A549 (cell line): ENCODE results near the gene LMX1B. TPM values are rescaled to one million over a fixed set of nuclear protein-coding genes. Genes with fewer than 3 reads are reported as not detected.

Experiments
- ATAC-seq, 2 experiments: fragments of 200-7000 bp in 1 of 2; fragments of >200 bp in 1 of 2; cut with Nextera tagmentation in 1 of 2; cut with Tn5 transposase in 1 of 2; 3 replicates each; pipeline versions ENCODE4 v1.8.0 to v1.9.1; 2018 to 2020; ENCODE audit warnings: mild to moderate bottlenecking in 1 of 2, moderate library complexity in 1 of 2
- CTCF ChIA-PET: fragments of 300-600 bp; sonication (Branson Sonifier 250); formaldehyde crosslinking; extraction: SDS; loops from one replicate; lab custom pipeline; 2021; ENCODE audit warnings: antibody characterized with exemption, inconsistent platforms; lab: Yijun Ruan, JAX
- POLR2A ChIA-PET: fragments of 350-600 bp; formaldehyde crosslinking; extraction: SDS; loops from one replicate; lab custom pipeline; 2021; ENCODE audit warnings: antibody characterized with exemption, inconsistent platforms; lab: Yijun Ruan, JAX
- DNase-seq, 2 experiments: peaks; one replicate each; pipeline versions ENCODE4 v3.0.0 to v3.0.0-alpha.2; 2011 to 2016; ENCODE audit warnings: low read depth in 1 of 2, low spot score in 1 of 2
- FAIRE-seq: peaks from 2 replicates; lab custom pipeline; 2011; peaks lifted over from hg19 to GRCh38; lab: Jason Lieb, UNC
- H3K27ac ChIP-seq, 2 experiments: fragments of >200 bp; sonication (Bioruptor Twin); formaldehyde crosslinking; 3 replicates each; pipeline ENCODE4 v1.5.1; 2016 to 2017
- H3K4me1 ChIP-seq: fragments of >200 bp; sonication (Bioruptor Twin); formaldehyde crosslinking; 3 replicates; pipeline ENCODE4 v1.6.1; 2016
- H3K4me2 ChIP-seq: fragments of >200 bp; sonication (Bioruptor Twin); formaldehyde crosslinking; 3 replicates; pipeline ENCODE4 v1.6.1; 2016
- H3K4me3 ChIP-seq: fragments of >200 bp; sonication (Bioruptor Twin); formaldehyde crosslinking; 3 replicates; pipeline ENCODE4 v1.5.1; 2016
- H3K9me3 ChIP-seq: fragments of >200 bp; sonication (Bioruptor Twin); formaldehyde crosslinking; 3 replicates; pipeline ENCODE4 v1.6.1; 2016
- BCL3 ChIP-seq: fragments of >200 bp; sonication (Bioruptor Twin); formaldehyde crosslinking; IDR thresholded peaks from 3 replicates; pipeline ENCODE4 v1.6.1; 2016
- BHLHE40 ChIP-seq: IDR thresholded peaks from 2 replicates; pipeline ENCODE4 v1.6.1; 2012; ENCODE audit warnings: low read depth, low read length, inconsistent platforms
- CBX8 ChIP-seq: fragments of 200-600 bp; sonication (generic); IDR thresholded peaks from 2 replicates; pipeline ENCODE4 v1.6.1; 2016
- CEBPB ChIP-seq, 2 experiments: fragments of >200 bp in 1 of 2; sonication (Bioruptor Twin) in 1 of 2; formaldehyde crosslinking in 1 of 2; IDR thresholded peaks; 2 replicates each; pipeline ENCODE4 v1.6.1; 2012 to 2016
- EHMT2 ChIP-seq: fragments of 200-600 bp; sonication (generic); IDR thresholded peaks from 2 replicates; pipeline ENCODE4 v1.6.1; 2016; ENCODE audit warnings: antibody characterized with exemption, low read depth, mild to moderate bottlenecking, moderate library complexity
- HEYL ChIP-seq: fragments of 250-450 bp; sonication (Bioruptor Pico); IDR thresholded peaks from 2 replicates; pipeline ENCODE4 v1.8.0; 2021; ENCODE audit warnings: mild to moderate bottlenecking, moderate library complexity
- HOXB5 ChIP-seq: fragments of 250-450 bp; sonication (Bioruptor Pico); IDR thresholded peaks from 2 replicates; pipeline ENCODE4 v1.5.0; 2020; ENCODE audit warnings: mild to moderate bottlenecking, moderate library complexity
- NPAS2 ChIP-seq: fragments of 250-450 bp; sonication (Bioruptor Pico); IDR thresholded peaks from 2 replicates; pipeline ENCODE4 v1.8.0; 2022; ENCODE audit warnings: mild to moderate bottlenecking, moderate library complexity, borderline replicate concordance
- PHF8 ChIP-seq: fragments of 200-600 bp; sonication (generic); IDR thresholded peaks from 2 replicates; pipeline ENCODE4 v1.6.1; 2016; ENCODE audit warnings: low read depth, mild to moderate bottlenecking, antibody characterized with exemption, moderate library complexity, borderline replicate concordance
- RAD21 ChIP-seq, 2 experiments: fragments of >200 bp in 1 of 2; sonication (Bioruptor Twin) in 1 of 2; formaldehyde crosslinking in 1 of 2; IDR thresholded peaks in 1 of 2; conservative IDR thresholded peaks in 1 of 2; 2 replicates in 1 of 2; 3 replicates in 1 of 2; pipeline ENCODE4 v1.6.1; 2012 to 2018; ENCODE audit warnings: inconsistent platforms in 1 of 2
- RCOR1 ChIP-seq: fragments of 150-350 bp; IDR thresholded peaks from 2 replicates; pipeline ENCODE4 v1.6.1; 2014; ENCODE audit warnings: antibody characterized with exemption, low read length, low read depth
- TFCP2L1 ChIP-seq: fragments of 250-450 bp; sonication (Bioruptor Pico); IDR thresholded peaks from 2 replicates; pipeline ENCODE4 v1.5.0; 2021; ENCODE audit warnings: mild to moderate bottlenecking
- TP53 ChIP-seq: fragments of 250-450 bp; sonication (Bioruptor Pico); IDR thresholded peaks from 2 replicates; pipeline ENCODE4 v1.5.0; 2021; ENCODE audit warnings: mild to moderate bottlenecking, moderate library complexity
- USF2 ChIP-seq: fragments of 450-650 bp; IDR thresholded peaks from 2 replicates; pipeline ENCODE4 v1.6.1; 2014; ENCODE audit warnings: antibody characterized with exemption
- ZSCAN20 ChIP-seq: fragments of 250-450 bp; sonication (Bioruptor Pico); IDR thresholded peaks from 2 replicates; pipeline ENCODE4 v1.8.0; 2022; ENCODE audit warnings: mild to moderate bottlenecking, moderate library complexity
- WGBS: methylation state at CpG from one replicate; pipeline ENCODE4 v1.1.6; 2017; ENCODE audit errors: missing lambda C conversion rate; 5-methylcytosine and 5-hydroxymethylcytosine counted together
- polyA plus RNA-seq, 4 experiments: library from polyadenylated mRNA; depleted of rRNA in 3 of 4; stranded (reverse); fragments of >200 nt; fragmentation: RNase III in 1 of 4; extraction: RNeasy Plus Mini Kit Qiagen cat#74134 plus additional on column Dnase treatment in 1 of 4; gene quantifications; 2 replicates in 3 of 4; 3 replicates in 1 of 4; pipeline ENCODE4 v1.2.3, GENCODE V29; 2011 to 2017
- TF ChIP-seq, protein P1 (sequence below): fragments of 250-450 bp; sonication (Bioruptor Pico); IDR thresholded peaks from 2 replicates; pipeline ENCODE4 v1.5.0; 2021; ENCODE audit warnings: mild to moderate bottlenecking, moderate library complexity, borderline replicate concordance
- TF ChIP-seq, protein P2 (sequence below): fragments of >200 bp; sonication (Bioruptor Twin); formaldehyde crosslinking; IDR thresholded peaks from 2 replicates; pipeline ENCODE4 v1.6.1; 2016

The LMX1B gene
- polyA plus RNA-seq, 2 of the 4 experiments (the other 2 are of a cell fraction) = 0.41 to 0.56 TPM

- Histone ChIP-seq H3K4me1 (no peaks in the 10 kb centered on the region), H3K27ac (no peak overlapping the region), H3K4me2 (no peak overlapping the region), H3K9me3 (no peaks in the 10 kb centered on the region), H3K4me3 (no peak overlapping the region)
- FAIRE-seq = no peak
- CTCF ChIA-PET = interaction anchor here (0.6 to 1.4 kb wide), 4 partner anchors 41 to 72 kb away, joined by 3 to 6 read pairs (median 3); no protein-coding TSS in a partner anchor
- 84% methylated on average over 8 of the region's 8 CpGs for WGBS
- no peak for ATAC-seq
- TF ChIP-seq CBX8 = no peak
- no peak for TF ChIP-seq BHLHE40
- no peak for TF ChIP-seq TP53
- no peak for TF ChIP-seq TFCP2L1 (CRISPR knock-in tag)
- TF ChIP-seq ZSCAN20 (CRISPR knock-in tag) = no peak
- TF ChIP-seq NPAS2 (CRISPR knock-in tag) = no peak
- TF ChIP-seq HOXB5 = no peak
- no peak for TF ChIP-seq RCOR1
- TF ChIP-seq EHMT2 = no peak
- DNase-seq = no peak
- POLR2A ChIA-PET = no interaction called here
Observed at GRCh38 chr9:126635061-126635460, 21.3 kb downstream of the LMX1B start.

DNA sequence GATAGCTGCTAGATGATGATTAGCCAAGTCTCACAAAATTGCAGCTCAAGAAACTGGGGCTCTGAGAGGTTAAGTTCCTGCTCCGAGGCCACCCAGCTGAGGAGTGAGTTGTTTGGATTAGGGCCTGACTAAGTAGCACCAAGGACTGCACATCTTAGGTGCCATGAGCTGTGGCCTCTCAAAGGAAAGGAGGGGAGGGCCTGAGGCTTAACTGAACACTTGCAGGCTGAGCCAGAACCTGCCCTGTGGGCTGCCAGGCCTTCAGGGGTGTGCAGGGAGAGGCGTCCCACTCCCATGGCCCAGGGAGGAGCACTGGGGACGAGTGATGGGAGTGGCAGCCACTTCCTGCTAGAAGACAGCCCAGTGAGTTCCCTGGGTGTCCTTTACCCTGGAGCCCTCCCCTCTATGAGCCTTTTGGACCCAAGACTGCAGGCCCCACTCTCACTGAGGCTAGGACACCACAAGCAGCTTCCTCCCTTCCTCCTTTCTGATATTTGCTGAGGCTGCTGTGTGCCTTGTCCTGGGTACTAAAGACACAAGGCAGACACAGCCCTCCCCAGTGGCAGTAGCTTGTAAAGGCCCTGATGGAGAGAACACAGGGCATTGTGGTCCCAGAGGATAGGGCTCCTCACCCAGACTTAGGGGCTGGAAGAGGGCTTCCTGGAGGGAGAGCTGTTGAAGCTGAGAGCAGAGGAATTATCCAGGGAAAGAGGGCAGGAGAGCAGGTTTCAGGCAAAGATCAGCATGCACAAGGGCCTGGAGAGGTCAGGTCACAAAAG is 22.1 kb downstream of the LMX1B start:
- no peak overlapping the region for H3K4me2 ChIP-seq
- no peak overlapping the region for H3K27ac ChIP-seq
- ChIA-PET CTCF (interaction anchor here (0.6 to 1.6 kb wide), 4 partner anchors 27 to 71 kb away, joined by 3 to 6 read pairs (median 4); no protein-coding TSS in a partner anchor), POLR2A (no interaction called here)
- FAIRE-seq (no peak), DNase-seq (no peak), ATAC-seq (peak in 1 of 2 experiments; percentile 53; a peak in 3 of 6 replicates)
- 49% methylated on average over 3 of the region's 3 CpGs for WGBS
- no peaks in the 10 kb centered on the region for H3K4me1 ChIP-seq
- TF ChIP-seq, protein P1, sequence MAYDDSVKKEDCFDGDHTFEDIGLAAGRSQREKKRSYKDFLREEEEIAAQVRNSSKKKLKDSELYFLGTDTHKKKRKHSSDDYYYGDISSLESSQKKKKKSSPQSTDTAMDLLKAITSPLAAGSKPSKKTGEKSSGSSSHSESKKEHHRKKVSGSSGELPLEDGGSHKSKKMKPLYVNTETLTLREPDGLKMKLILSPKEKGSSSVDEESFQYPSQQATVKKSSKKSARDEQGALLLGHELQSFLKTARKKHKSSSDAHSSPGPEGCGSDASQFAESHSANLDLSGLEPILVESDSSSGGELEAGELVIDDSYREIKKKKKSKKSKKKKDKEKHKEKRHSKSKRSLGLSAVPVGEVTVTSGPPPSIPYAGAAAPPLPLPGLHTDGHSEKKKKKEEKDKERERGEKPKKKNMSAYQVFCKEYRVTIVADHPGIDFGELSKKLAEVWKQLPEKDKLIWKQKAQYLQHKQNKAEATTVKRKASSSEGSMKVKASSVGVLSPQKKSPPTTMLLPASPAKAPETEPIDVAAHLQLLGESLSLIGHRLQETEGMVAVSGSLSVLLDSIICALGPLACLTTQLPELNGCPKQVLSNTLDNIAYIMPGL (CRISPR knock-in tag) = no peak
- TF ChIP-seq, protein P2, sequence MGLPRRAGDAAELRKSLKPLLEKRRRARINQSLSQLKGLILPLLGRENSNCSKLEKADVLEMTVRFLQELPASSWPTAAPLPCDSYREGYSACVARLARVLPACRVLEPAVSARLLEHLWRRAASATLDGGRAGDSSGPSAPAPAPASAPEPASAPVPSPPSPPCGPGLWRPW = no peak
- no peak for TF ChIP-seq RAD21 (conservative IDR thresholded peaks at IDR 0.05 in 1 of 2, IDR thresholded peaks at IDR 0.05 in 1 of 2)
- TF ChIP-seq RCOR1 = no peak
- no peak for TF ChIP-seq HEYL (CRISPR knock-in tag)
- no peak for TF ChIP-seq CBX8
- no peak for TF ChIP-seq CEBPB (IDR thresholded peaks at IDR 0.05)
- TF ChIP-seq USF2 = no peak
- no peak for TF ChIP-seq BCL3
- TF ChIP-seq PHF8 = no peak
- no peaks in the 10 kb centered on the region for H3K9me3 ChIP-seq
- H3K4me3 ChIP-seq = no peak overlapping the region
